IPS-NIHi11 (cell line): ENCODE results near the gene ZSCAN20.

ENCODE experiments used
- DNase-seq: peaks from one replicate; pipeline ENCODE4 v3.0.0; 2012; ENCODE audit warnings: mixed read lengths, low spot score

The ZSCAN20 gene

GRCh38 chr1:33472269-33472980, at the start of gene ZSCAN20:
Gene ZSCAN20, plus strand, starts transcription at chr1:33472645. Its CDS starts 6,644 bp downstream, at chr1:33479289.
- DNase-seq = peak; percentile 99

- DNase-seq = no peak
These were observed 48.2 kb upstream of the ZSCAN20 start for GRCh38 chr1:33424205-33424604.

- DNase-seq = no peak
These were observed 47.8 kb upstream of the ZSCAN20 start for GRCh38 chr1:33424610-33425009.

GRCh38 chr1:33425900-33426299, 46.5 kb upstream of the ZSCAN20 start:
- DNase-seq = no peak

GRCh38 chr1:33426916-33427315, 45.5 kb upstream of the ZSCAN20 start:
- no peak for DNase-seq

GRCh38 chr1:33428661-33429060, 43.8 kb upstream of the ZSCAN20 start:
- no peak for DNase-seq

- DNase-seq = no peak
These were observed 43.1 kb upstream of the ZSCAN20 start for GRCh38 chr1:33429332-33429731.

GRCh38 chr1:33429856-33430691, 42.4 kb upstream of the ZSCAN20 start:
- no peak for DNase-seq

GRCh38 chr1:33430692-33431593, 41.5 kb upstream of the ZSCAN20 start, which contains the start of gene PHC2:
Gene PHC2, minus strand, starts transcription at chr1:33431095. Its CDS starts 55,556 bp downstream, at chr1:33375539.
- DNase-seq = peak; percentile 99

- DNase-seq = no peak
These were observed 38.7 kb upstream of the ZSCAN20 start for GRCh38 chr1:33433509-33434362.

GRCh38 chr1:33434363-33434750, 38.1 kb upstream of the ZSCAN20 start:
- DNase-seq = no peak

- no peak for DNase-seq
These were observed 37.2 kb upstream of the ZSCAN20 start for GRCh38 chr1:33435096-33435820.

GRCh38 chr1:33436557-33437285, 35.7 kb upstream of the ZSCAN20 start:
- no peak for DNase-seq

GRCh38 chr1:33438364-33439160, 33.9 kb upstream of the ZSCAN20 start:
- DNase-seq = no peak

GRCh38 chr1:33439662-33440061, 32.8 kb upstream of the ZSCAN20 start:
- no peak for DNase-seq

GRCh38 chr1:33441088-33441745, 31.2 kb upstream of the ZSCAN20 start:
- no peak for DNase-seq

GRCh38 chr1:33442141-33442540, 30.3 kb upstream of the ZSCAN20 start:
- DNase-seq = no peak

GRCh38 chr1:33443080-33443704, 29.3 kb upstream of the ZSCAN20 start:
- DNase-seq = no peak
